Hepatocyte (in vitro differentiated cells): ENCODE measurements around the gene PLEKHO1. TPM values are rescaled to one million over a fixed set of nuclear protein-coding genes. Genes with fewer than 3 reads are reported as not detected.

Experiments used
- DNase-seq: peaks from one replicate; pipeline ENCODE4 v3.0.0-alpha.2; 2016; ENCODE audit warnings: low spot score
- H2AFZ ChIP-seq: fragments of 200-600 bp; sonication (generic); 2 replicates; pipeline ENCODE4 v1.6.0; 2016; ENCODE audit warnings: antibody characterized with exemption, mild to moderate bottlenecking
- H3K27ac ChIP-seq: fragments of 200-600 bp; sonication (generic); 2 replicates; pipeline ENCODE4 v1.5.1; 2016; ENCODE audit warnings: mild to moderate bottlenecking
- H3K27me3 ChIP-seq: fragments of 200-600 bp; sonication (generic); 2 replicates; pipeline ENCODE4 v1.6.1; 2016
- H3K36me3 ChIP-seq: fragments of 200-600 bp; sonication (generic); replicated peaks from 2 replicates; pipeline ENCODE4 v1.5.1; 2016; ENCODE audit warnings: low read depth; ENCODE audit not compliant: insufficient read depth
- H3K4me1 ChIP-seq: fragments of 200-600 bp; sonication (generic); 2 replicates; pipeline ENCODE4 v1.5.1; 2016; ENCODE audit warnings: mild to moderate bottlenecking, moderate library complexity; ENCODE audit not compliant: insufficient read depth
- H3K4me2 ChIP-seq: fragments of 200-600 bp; sonication (generic); 2 replicates; pipeline ENCODE4 v1.6.0; 2016
- H3K4me3 ChIP-seq: fragments of 200-600 bp; sonication (generic); 2 replicates; pipeline ENCODE4 v1.5.1; 2016; ENCODE audit warnings: mild to moderate bottlenecking
- H3K79me2 ChIP-seq: fragments of 200-600 bp; sonication (generic); 2 replicates; pipeline ENCODE4 v1.6.0; 2017; ENCODE audit warnings: mild to moderate bottlenecking
- H3K9me2 ChIP-seq: fragments of 200-600 bp; sonication (generic); replicated peaks from 2 replicates; pipeline ENCODE4 v1.6.0; 2017; ENCODE audit warnings: mild to moderate bottlenecking; ENCODE audit not compliant: insufficient read depth
- H3K9me3 ChIP-seq: fragments of 200-600 bp; sonication (generic); 2 replicates; pipeline ENCODE4 v1.5.1; 2016; ENCODE audit warnings: low read depth, mild to moderate bottlenecking
- H4K20me1 ChIP-seq: fragments of 200-600 bp; sonication (generic); 2 replicates; pipeline ENCODE4 v1.6.0; 2016; ENCODE audit warnings: mild to moderate bottlenecking; ENCODE audit not compliant: insufficient read depth, poor library complexity, severe bottlenecking
- EZH2 ChIP-seq: fragments of 200-600 bp; sonication (generic); IDR thresholded peaks from 2 replicates; pipeline ENCODE4 v1.6.1; 2016; ENCODE audit warnings: antibody characterized with exemption, mild to moderate bottlenecking, borderline replicate concordance
- EZH2phosphoT487 ChIP-seq: fragments of 200-600 bp; sonication (generic); IDR thresholded peaks from one replicate; pipeline ENCODE4 v1.6.1; 2018; ENCODE audit warnings: antibody characterized with exemption, mild to moderate bottlenecking, low read depth, moderate library complexity; ENCODE audit not compliant: unreplicated experiment, severe bottlenecking
- WGBS: methylation state at CpG from one replicate; pipeline ENCODE4 v1.1.6; 2016; ENCODE audit warnings: low lambda C conversion rate; ENCODE audit errors: missing lambda C conversion rate; 5-methylcytosine and 5-hydroxymethylcytosine counted together
- polyA plus RNA-seq: library from polyadenylated mRNA; unstranded; fragments of >200 nt; fragmentation: Nextera tagmentation; extraction: Ambion mirVana; gene quantifications from 2 replicates; pipeline ENCODE4 v1.2.1, GENCODE V29; 2016
- total RNA-seq: library from RNA; depleted of rRNA; stranded (reverse); fragments of >200 nt; gene quantifications from 2 replicates; pipeline ENCODE4 v1.2.3, GENCODE V29; 2014
- TF ChIP-seq, protein P1 (sequence below): fragments of 200-600 bp; sonication (generic); IDR thresholded peaks from 2 replicates; pipeline ENCODE4 v1.5.1; 2016; ENCODE audit warnings: antibody characterized with exemption, mild to moderate bottlenecking; ENCODE audit not compliant: poor library complexity

PLEKHO1 gene
- total and polyA plus RNA-seq, 2 experiments from 2014 or later: 23.7 to 33.0 TPM

DNA sequence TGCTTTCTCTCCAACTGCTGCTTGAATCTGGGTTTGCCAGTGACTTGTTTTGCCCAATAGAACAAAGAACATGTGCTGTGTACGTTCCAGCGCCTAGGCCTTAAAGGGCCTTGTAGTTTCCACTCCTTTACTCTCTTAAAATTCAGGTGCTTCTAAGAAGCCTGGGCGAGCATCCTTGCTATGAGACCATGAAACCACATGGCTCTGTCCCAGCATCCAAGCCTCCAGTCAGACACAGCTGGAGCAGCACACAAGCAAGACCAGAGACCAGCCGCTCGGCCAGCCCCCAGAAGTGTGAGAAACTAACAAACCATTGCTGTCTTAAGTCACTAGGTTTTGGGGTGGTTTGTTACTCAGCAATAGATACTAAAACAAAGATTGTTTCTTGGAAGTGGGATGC is 15.1 kb downstream of the PLEKHO1 start:
- no peak overlapping the region for H2AFZ ChIP-seq
- 95% methylated on average over 5 of the region's 5 CpGs for WGBS
- H3K36me3 ChIP-seq: no peaks in the 10 kb centered on the region
- H3K4me3 ChIP-seq: no peak overlapping the region
- no peaks in the 10 kb centered on the region for H3K9me2 ChIP-seq
- DNase-seq: no peak
- H3K4me2 ChIP-seq: no peak overlapping the region
- H3K9me3 ChIP-seq: no peaks in the 10 kb centered on the region
- no peaks in the 10 kb centered on the region for H4K20me1 ChIP-seq
- H3K27ac ChIP-seq: no peak overlapping the region
- TF ChIP-seq, protein P1, sequence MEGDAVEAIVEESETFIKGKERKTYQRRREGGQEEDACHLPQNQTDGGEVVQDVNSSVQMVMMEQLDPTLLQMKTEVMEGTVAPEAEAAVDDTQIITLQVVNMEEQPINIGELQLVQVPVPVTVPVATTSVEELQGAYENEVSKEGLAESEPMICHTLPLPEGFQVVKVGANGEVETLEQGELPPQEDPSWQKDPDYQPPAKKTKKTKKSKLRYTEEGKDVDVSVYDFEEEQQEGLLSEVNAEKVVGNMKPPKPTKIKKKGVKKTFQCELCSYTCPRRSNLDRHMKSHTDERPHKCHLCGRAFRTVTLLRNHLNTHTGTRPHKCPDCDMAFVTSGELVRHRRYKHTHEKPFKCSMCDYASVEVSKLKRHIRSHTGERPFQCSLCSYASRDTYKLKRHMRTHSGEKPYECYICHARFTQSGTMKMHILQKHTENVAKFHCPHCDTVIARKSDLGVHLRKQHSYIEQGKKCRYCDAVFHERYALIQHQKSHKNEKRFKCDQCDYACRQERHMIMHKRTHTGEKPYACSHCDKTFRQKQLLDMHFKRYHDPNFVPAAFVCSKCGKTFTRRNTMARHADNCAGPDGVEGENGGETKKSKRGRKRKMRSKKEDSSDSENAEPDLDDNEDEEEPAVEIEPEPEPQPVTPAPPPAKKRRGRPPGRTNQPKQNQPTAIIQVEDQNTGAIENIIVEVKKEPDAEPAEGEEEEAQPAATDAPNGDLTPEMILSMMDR: no peak
- no peak for TF ChIP-seq EZH2phosphoT487
- TF ChIP-seq EZH2: no peak
- no peaks in the 10 kb centered on the region for H3K27me3 ChIP-seq
- no peaks in the 10 kb centered on the region for H3K79me2 ChIP-seq
- peaks cover 17% of the 10 kb centered on the region for H3K4me1 ChIP-seq

DNA sequence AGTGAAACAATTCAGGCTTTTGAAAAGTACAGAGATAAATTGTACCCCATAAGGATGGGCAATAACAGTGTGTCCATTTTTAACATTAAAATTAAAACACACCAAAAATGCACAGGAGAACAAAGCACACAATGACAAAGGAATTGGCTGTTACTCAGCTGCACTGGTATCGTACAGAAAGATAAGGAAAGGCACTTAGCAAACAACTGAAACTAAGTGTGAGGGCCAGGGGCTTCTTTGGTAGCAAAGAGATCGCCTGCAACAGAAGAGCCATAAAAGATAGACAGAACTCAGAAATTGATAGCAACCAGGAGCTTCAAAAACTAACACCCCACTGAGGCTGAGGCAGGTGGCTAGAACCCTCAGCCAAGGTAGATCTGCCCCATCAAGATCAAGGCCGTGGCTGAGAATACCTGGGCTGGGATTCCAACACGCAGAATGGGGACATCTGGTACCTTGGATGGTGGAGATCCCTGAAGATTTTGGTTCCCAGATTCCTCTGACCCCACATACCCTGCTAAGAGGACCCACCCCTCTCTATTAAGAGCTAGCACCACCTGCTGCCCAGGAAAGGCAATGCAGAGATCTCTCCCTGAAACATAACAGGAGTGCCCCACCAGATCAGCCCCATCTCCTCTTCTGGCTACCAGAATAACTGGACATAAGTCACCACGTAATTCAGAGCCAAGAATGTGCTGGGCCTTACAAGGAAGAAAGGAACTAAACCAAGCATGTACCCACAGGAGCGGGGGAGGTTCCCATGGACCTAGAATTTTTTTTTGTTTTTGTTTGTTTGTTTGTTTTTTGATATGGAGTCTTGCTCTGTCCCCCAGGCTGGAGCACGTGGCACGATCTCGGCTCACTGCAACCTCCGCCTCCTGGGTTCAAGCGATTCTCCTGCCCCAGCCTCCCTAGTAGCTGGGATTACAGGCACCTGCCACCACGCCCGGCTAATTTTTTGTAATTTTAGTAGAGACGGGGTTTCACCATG is 16.2 kb downstream of the PLEKHO1 start:
- Histone ChIP-seq H3K27ac (peak overlapping the region; percentile 13), H3K9me3 (no peaks in the 10 kb centered on the region), H3K36me3 (no peaks in the 10 kb centered on the region), H3K79me2 (no peaks in the 10 kb centered on the region), H3K4me2 (no peak overlapping the region), H3K4me3 (no peak overlapping the region), H2AFZ (no peak overlapping the region), H3K27me3 (no peaks in the 10 kb centered on the region), H3K4me1 (peaks cover 14% of the 10 kb centered on the region), H4K20me1 (no peaks in the 10 kb centered on the region), H3K9me2 (no peaks in the 10 kb centered on the region)
- TF ChIP-seq, protein P1: peak; percentile 55
- TF ChIP-seq EZH2phosphoT487 (no peak), EZH2 (no peak)
- DNase-seq: peak; percentile 55
- 72% methylated on average over 14 of the region's 14 CpGs for WGBS

DNA sequence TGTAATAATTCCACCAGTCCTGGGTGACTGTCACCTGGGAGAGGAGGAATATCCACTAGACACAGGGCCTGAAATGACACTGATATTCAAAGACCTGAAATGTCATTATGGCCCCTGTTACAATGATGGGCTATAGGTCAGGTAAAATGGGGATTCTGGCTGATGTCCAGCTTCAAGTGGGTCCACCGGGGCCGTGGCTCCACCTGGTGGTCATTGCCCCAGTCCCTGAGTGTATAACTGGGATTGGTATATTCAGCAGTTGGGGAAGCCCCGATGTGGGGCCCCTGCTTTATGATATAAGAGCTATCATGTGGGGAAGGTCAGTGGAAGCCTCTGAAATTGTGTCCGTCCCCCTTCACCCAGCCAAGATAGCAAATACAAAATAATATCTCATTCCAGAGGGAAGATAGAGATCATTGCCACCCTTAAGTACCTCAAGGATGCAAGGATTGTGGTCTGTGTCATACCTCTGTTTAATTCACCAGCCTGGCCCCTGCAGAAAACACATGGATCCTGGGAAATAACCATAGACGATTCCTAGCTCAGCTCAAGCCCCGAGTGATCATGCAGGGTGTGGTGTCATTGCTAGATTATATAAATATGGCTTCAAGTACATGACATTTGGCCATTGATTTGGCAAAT is 19.4 kb downstream of the PLEKHO1 start:
- H3K4me1 ChIP-seq: no peaks in the 10 kb centered on the region
- DNase-seq: peak; percentile 87
- H3K79me2 ChIP-seq: no peaks in the 10 kb centered on the region
- no peaks in the 10 kb centered on the region for H3K36me3 ChIP-seq
- H4K20me1 ChIP-seq: no peaks in the 10 kb centered on the region
- no peaks in the 10 kb centered on the region for H3K9me2 ChIP-seq
- no peaks in the 10 kb centered on the region for H3K27me3 ChIP-seq
- WGBS: 38% methylated on average over 6 of the region's 6 CpGs
- H3K4me3 ChIP-seq: no peak overlapping the region
- no peaks in the 10 kb centered on the region for H3K9me3 ChIP-seq
- H2AFZ ChIP-seq: no peak overlapping the region
- TF ChIP-seq, protein P1: peak; percentile 81
- no peak for TF ChIP-seq EZH2
- no peak overlapping the region for H3K27ac ChIP-seq
- H3K4me2 ChIP-seq: no peak overlapping the region
